HG02970 (cell line): ENCODE results near the gene NAV2.
"Not testable (repeated sequence)": the region's sequence is repeated elsewhere in the genome, so short reads cannot be mapped to it uniquely, and the experiment has no call there.

Experiments used
- ATAC-seq: cut with Tn5 transposase; IDR thresholded peaks from one replicate; pipeline ENCODE4 v1.9.1; 2021; ENCODE audit warnings: mild to moderate bottlenecking, moderate library complexity, moderate number of reproducible peaks; ENCODE audit not compliant: unreplicated experiment, low FRiP score

The NAV2 gene

DNA sequence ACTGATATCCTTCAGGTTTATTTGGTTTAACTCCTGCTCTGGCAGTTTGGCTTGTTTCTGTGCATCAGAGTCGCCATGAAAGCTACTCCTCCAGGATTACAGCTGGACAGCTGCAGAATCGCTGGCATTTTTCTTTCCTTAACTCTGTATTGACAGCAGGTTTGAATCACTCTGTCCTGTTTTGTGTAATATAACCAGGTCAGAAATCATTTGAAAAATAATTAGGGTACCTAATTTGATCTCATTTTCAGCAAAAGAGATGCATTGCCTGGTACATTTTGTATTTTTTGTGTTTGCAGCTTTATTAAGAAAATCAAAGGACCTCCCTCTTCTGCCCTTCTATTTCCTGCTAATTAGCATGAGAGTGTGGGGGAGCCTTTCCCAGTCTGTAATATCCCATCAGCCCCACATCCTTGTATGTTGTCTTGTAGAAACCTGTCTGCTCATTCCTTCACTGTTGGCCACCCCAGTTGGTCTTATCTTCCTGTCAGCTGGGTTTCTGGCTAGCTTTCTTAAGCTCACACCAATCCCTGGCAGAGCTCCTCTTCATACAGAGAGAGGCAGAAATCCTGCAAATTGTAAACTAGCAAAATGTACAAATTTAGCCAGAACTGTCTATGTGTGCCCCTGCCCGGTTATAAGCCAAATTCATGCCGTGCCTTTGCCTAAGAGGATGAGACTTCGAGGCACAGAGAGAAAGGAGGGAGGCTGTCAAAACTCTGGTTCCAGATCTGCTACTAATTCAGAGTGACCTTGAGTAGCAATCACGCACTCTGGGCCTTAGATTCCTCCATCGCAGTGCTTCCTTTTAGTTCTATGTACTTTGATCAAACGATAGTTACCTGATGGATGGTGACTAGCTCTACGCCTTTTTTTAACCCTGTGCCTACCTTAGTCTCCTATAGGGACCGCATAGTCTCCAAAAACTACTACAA is 200.6 kb downstream of the NAV2 start:
- ATAC-seq, result no peak

DNA sequence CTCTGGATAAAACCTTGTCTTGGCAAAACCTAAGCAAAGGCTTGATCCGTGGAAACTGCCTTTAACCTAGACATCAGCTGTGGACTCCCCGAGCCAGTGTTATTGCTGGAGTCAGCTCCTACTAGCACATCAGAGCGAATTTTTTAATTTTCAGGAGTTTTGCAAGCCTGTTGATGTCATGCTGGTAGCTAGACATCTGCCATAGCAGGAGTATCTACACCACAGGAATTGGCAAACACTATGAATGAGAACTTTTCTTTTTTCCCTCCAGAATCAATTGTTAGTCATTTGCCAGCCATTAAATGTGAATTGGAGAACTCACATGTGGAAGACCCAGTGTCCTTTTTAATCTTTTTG is 201.2 kb downstream of the NAV2 start:
- ATAC-seq, result no peak

DNA sequence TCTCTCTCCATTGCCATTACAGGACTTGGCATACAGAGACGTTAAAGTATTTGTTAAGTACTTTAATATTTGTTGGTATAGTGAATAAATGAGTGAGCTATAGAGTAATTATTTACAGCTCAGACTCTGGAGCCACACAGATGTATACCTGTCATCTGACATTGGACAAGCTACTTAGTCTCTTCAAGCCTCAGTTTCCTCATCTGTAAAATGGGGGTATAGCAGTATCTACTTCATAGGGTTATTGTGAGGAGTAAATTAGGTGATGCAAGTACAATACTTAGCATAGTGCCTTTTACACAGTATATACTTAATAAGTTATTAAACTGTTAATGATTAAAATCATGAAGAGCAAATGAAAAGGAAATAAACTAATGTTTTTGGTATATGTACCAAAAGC is 203.2 kb downstream of the NAV2 start:
- no peak for ATAC-seq

DNA sequence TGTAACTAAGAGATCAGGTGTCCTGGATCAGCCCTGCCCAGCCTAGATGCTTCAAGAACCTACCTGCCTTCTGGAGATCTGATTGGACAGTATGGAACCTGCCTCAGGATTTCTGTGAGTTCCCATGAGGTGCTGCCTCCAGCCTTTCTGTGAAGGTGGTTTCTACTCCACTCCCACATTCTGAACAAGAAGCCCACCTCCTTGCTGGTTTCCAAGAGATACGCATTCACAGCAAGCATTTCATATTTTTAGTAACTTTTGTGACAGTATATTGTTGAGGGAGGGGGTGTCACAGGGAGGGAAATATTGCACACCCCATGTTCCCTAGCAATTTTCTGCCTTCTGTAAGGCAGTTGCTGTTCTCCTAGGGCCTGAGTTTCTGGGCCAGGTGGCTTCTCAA is 204.4 kb downstream of the NAV2 start:
- ATAC-seq, result no peak

DNA sequence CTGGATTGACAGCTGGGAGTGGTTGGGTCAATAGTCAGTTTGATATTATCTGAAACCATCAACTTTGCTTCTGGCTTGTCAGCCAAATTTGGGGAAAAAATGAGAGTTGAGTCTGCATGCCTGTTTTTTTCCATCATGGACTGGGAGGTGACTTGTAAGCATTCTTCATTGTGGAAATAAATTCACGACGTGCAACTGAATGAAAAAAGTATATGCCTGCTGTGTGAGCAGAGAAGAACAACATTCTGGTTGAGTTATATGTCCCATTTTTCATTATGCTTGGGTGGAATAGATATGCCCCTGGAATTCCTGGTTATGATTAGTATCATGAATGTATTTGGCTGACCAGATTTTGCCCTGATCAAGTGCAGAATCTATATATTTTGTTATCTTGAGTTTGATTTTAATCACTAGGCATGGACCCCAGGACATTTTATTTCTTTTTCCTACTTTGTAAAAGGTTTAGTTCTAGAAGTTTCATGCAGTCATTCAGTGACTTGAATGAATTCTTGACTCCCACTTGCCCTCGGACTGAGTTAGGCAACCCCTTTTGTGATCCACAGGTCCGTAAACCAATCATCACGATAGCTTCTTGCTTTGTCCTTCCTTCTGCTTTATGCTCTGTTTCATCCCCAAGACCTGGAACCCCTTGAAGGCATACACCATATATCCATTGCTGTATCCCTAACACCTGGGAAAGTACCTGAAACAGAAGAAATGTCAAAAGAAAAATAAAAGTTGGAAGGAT is 205.8 kb downstream of the NAV2 start:
- ATAC-seq, result no peak

DNA sequence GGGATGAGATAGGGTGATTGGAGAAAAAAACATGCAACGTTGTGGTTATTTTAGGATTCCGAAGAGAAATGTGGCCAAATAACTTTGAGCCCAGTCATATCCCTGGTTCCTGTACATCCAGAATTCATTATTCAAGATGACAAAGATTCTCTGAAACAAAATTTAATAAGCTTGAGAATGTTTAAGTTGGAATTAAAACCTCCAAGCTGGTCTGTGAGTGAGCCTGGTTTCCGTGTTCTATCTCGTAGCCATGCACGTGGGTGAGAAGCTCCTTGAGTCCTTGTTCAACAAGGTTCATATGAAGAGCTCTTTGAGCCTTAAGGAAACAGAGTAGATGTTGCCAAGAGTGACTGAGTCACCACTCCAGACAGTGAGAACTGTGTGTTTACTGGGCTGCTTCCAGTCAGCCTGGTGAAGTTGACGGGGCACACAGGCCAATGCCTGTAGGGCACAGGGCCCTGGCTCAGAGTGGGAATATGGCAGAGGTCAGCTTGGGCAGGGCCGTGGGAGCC is 206.5 kb downstream of the NAV2 start:
- ATAC-seq, result no peak

DNA sequence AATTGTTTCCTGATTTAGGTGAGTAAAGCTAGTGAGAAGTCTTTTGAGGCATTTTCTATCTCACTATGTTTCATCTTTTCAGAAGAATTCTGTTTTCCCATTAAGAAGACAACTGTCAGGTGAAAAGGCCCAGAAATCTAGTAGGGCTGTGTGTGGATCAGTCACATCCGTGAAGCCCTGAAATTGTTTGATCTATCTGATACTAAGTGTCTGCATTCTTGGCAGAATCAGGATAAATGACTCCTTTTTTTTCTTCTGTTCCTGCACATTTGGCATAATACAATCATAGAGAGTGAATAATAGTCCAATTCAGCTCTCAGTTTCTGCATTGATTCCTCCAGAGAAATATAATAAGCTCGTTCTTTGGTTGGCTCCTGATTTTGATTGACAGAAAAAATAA is 208.3 kb downstream of the NAV2 start:
- no peak for ATAC-seq

DNA sequence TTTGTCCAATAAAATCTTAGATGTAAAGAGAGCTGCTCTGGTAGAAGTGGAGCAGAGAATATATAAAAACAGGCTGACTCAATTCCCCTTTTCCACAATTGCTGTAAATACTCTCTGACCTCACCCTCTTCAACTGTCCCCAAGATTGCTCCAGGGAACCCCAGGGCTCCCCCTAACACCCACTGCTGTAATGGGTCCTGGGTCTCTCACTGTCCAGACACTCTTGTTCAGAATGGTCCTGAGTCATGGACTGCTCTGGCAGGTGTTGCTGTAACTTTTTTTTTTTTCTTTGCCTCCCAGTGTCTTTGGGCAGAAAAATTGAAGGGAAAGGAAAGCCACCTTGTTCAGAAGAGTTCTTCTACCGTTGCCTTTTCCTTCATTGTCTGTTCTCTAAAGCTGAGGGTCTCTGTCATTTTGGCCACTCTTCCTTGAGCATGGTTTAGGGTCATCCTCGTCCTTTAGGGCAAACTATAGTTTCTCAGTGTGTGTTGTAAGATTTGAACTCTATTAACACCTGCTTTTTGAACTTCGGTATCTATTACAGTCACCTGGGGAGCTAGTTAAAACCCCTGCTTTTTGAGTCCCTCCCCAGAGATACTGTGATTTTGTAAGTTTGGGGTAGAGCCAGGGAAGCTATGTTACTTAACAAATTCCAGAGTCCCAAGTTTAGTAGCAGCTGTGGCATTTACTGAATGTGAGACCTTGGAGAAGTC is 209.5 kb downstream of the NAV2 start:
- no peak for ATAC-seq

DNA sequence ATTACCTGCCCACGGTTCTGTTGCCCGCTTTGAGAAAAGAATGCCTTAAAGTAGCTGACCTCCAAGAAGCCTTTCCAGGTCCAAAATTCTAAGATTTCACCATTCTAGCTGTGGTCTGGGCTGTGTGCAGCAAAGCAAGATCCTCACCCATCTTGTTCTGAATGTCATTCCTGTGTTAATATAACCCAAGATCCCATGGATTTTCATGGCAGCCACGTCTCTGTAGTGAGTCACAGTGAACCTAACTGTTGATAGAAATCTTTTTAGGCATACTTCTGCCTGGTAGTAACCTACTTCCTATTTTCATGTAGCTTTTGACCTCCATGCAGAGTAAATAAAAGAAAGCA is 210.0 kb downstream of the NAV2 start:
- ATAC-seq, result no peak

DNA sequence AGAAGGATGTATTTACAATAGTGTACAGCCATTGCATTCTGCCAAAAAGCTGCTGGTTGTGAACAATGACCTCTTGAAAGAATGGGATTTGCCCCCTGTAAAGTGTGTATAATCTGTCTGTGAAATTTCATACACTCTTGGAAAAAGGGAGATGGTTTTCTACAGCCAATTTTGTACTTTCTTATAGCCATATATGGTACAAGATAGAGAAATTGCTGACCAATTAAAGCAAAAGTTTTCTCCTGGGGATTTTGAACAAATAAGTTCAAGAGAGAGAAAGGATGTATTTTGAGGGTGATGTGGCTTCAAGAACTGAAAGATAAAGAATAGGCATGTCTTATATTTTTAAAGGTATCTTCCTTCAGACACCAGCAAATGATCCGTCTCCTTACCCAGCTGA is 211.0 kb downstream of the NAV2 start:
- no peak for ATAC-seq

DNA sequence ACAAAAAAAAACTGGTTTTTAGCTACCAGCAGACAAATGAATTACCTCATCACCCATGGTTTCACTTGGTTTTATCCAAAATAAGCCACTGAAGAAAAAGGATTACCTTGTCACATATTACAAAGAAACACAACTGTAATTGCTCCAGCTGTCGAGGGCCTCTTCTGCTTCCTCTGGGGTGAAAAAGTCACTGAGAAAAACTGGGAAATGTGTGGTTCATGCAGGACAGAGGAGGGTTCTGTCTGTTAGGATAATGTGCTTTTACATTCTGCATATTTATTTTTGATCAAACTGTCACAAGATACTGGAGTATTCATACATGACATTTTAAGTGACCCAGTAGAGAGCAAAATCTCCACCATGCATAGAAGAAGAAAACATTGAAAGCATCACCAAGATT is 211.7 kb downstream of the NAV2 start:
- no peak for ATAC-seq

DNA sequence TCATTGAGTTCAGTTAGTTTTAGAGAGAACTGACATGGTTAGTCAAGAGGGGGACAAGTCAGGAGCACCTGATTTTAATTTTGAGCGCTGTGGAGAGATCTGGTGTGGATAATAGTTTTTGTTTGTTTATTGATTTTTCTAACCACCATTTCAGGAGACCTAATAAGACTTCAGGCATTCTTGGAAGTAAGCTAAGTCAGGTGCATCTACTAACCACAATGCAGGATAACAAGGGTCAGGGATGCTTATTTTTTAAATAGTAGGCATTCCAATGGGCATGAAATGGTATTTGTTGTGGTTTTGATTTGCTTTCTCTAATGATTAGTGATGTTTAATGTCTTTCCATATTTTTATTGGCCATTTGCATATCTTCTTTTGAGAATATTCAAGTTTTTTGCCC is 212.1 kb downstream of the NAV2 start:
- no peak for ATAC-seq

DNA sequence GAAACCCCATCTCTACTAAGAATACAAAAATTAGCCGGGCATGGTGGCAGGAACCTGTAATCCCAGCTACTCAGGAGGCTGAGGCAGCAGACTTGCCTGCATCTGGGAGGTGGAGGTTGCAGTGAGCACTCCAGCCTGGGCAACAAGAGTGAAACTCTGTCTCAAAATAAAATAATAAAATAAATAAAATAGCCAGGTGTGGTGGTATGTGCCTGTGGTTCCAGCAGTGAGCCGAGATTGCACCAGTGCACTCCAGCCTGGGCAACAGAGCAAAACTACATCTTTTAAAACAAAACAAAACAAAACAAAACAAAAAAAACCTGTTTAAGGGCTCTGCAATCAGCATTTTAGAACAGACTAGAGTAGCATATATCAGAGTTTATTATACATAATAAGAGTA is 214.8 kb downstream of the NAV2 start:
- not testable (repeated sequence) for ATAC-seq

DNA sequence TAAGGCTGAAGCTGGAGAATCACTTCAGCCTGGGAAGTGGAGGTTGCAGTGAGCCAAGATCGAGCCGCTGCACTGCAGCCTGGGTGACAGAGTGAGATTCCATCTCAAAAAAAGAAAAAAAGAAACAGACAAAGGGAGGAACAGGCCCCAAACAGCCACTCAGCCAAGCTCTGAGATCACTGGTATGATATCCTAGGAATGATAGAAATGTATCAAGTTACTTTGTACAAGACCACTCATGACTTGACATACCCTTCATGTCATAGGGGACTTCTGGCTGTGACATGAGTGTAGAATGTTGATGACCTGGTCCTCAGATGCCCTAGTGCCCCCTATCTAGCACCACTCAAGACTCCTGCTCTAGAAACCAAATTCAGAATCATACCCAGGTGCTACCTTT is 216.5 kb downstream of the NAV2 start:
- ATAC-seq, result no peak

DNA sequence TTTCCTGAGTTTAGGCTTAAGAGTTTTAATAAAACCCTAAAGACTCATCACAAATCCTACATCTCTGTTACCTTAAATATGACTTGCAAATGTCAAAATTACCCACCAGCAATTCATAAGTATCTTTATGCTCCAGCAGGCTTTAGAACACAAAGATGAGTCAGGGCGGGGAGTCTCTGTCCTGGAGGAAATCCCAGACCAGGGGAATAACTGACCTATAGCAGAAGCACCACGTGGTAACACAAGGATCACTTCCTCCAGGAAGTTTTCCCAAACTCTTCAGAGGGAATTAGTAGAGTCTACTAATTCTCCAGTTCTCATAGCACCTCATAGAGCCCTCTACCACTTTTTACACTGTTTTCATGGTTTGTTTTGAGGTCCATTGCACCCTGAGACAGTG is 217.0 kb downstream of the NAV2 start:
- no peak for ATAC-seq

DNA sequence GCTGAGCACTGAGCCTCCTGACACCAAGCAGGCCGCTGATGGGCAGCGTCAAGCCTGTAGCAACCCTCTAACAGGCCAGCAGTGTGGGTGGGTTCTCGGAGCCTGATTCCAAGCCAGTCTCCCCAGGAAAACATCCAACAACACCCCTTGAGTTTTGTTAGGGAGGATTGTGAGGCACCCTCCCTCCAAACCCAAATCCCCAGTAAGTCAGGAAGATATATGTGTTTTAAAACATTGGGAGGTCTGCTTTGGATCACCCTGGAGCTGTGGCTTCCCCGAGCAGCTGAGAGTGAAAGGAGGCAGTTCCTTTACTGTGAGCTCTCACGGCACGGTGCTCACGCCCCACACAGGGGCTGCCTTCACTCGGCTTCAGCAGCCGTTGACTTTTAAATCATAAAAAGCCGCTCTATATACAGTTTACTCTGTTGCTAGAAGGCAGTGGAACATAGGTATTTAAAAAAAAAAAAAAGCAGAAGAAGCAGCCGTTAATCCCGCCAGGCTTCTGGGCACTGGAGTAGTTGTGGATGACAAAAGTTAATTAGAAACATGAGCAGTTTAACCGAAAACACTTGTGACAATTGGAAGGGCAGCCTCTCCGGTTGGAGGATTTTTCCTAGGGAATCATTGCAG is 218.6 kb downstream of the NAV2 start:
- ATAC-seq, result no peak

DNA sequence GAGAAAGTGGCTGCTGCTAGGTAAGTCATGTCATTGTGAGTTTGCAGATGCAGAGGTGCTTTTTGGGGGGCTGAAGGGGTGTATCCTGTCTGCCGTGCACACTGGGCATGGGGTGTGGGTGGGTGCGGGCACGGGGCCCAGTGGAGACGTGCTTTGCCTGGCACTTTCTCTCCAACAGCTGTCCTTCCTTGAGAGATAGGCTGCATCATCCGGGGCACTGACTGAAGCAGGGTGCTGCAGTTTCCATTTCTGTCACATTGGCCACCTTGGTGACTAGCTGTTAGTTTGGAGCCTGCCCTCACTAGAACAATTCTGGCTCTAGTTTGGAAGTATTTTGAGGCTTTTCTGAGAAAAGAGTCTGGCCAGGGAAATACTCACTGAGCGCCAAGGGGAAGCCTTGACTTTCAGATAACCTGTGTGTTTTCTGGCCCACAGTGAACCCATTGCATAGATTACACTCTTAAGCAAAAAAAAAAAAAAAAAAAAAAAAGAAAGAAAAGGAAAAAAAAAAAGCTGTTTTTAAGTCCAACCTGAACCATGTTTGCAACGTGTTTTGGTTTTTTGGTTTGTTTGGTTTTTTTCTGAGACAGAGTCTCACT is 219.2 kb downstream of the NAV2 start:
- no peak for ATAC-seq

DNA sequence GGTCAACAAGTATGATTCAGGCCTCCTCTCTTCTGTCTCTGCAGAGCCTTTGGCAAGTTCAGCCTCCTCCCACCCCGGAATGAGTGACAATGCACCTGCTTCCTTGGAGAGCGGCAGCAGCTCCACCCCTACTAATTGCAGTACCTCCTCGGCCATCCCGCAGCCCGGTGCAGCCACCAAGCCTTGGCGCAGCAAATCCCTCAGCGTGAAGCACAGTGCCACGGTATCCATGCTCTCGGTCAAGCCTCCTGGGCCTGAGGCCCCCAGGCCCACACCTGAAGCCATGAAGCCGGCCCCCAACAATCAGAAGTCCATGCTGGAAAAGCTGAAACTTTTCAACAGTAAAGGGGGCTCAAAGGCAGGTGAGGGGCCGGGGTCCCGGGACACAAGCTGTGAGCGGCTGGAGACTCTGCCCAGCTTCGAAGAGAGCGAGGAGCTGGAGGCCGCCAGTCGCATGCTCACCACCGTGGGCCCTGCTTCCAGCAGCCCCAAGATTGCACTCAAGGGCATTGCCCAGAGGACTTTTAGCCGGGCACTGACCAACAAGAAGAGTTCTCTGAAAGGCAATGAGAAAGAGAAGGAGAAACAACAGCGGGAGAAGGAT is 220.6 kb downstream of the NAV2 start:
- ATAC-seq, result no peak

DNA sequence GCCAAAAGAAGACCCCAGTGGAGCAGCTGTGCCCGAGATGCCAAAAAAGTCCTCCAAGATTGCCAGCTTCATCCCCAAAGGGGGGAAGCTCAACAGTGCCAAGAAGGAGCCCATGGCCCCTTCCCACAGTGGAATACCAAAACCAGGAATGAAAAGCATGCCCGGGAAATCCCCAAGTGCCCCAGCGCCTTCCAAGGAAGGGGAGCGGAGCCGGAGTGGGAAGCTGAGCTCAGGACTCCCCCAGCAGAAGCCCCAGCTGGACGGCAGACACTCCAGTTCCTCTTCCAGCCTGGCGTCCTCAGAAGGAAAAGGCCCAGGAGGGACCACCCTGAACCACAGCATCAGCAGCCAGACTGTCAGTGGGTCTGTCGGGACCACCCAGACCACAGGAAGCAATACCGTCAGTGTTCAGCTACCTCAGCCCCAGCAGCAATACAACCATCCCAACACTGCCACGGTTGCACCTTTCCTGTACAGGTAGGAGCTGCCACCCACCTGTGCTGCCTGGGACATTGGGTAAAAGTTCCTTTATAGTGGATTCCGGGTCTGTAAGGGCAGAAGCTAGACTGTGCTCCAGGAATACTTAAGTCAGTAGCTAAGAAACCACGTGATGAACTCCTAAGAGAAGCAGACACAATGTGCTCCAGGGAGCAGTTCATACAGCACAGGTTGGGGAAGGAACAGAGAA is 221.3 kb downstream of the NAV2 start:
- no peak for ATAC-seq
